C4-2B (cell line): ENCODE results near the gene SFXN5.

Experiments used
- H3K27ac ChIP-seq: fragments of 450-650 bp; 2 replicates; pipeline ENCODE4 v1.5.1; 2017
- CTCF ChIP-seq: fragments of 450-650 bp; conservative IDR thresholded peaks from 2 replicates; pipeline ENCODE4 v1.5.1; 2017; ENCODE audit warnings: mild to moderate bottlenecking
- ZFX ChIP-seq: fragments of 450-650 bp; IDR thresholded peaks from 2 replicates; pipeline ENCODE4 v1.6.1; 2017

The SFXN5 gene

GRCh38 chr2:72975017-72975416, 96.5 kb downstream of the SFXN5 start:
- TF ChIP-seq ZFX (no peak), CTCF (no peak)

DNA sequence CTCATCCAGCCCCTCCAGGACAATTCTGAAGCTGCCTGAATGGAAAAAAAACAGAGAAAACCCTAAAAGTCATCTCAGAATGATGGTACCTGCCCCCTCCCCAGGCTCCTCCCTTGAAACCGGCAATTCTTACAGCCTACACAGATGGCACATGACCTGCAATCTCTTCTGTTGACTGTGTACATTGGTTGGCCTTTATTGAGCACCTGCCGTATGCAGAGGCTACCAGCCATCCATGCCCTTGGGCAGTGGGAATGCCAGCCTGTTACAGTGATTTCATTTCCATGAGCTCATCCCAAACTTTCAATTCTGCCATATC, 97.1 kb downstream of the SFXN5 start:
- H3K27ac ChIP-seq, result no peak overlapping the region
- TF ChIP-seq ZFX, result no peak
- no peak for TF ChIP-seq CTCF

More at GRCh38 chr2:72975017-72975416, 96.5 kb downstream of the SFXN5 start:
- no peak overlapping the region for H3K27ac ChIP-seq

GRCh38 chr2:72973566-72974435, 97.7 kb downstream of the SFXN5 start:
- TF ChIP-seq CTCF (peak; percentile 76), ZFX (no peak)
- H3K27ac ChIP-seq, result no peak overlapping the region

DNA sequence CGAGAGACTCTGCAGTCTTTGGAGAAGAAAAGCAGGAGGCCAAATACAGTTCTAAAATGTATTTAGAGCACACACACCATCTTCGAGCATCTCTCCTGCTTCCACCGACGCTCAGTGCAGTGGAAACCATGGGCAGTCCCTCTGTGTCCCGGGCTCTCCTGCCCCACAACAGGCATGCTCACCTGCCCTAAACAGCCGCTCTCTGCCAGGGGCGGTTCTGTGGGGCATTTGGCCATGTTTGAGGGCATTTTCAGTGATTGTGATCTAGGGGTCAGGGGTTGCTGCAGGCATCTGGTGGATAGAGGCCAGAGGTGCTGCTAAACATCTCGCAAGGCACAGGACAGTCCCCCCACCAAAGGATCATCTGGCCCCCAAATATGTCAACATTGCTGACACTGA, 98.4 kb downstream of the SFXN5 start:
- TF ChIP-seq ZFX, result no peak
- no peak for TF ChIP-seq CTCF
- no peak overlapping the region for H3K27ac ChIP-seq

- H3K27ac ChIP-seq, result no peak overlapping the region
- TF ChIP-seq CTCF (no peak), ZFX (no peak)
Observed at GRCh38 chr2:72972352-72973136, 99.0 kb downstream of the SFXN5 start.

DNA sequence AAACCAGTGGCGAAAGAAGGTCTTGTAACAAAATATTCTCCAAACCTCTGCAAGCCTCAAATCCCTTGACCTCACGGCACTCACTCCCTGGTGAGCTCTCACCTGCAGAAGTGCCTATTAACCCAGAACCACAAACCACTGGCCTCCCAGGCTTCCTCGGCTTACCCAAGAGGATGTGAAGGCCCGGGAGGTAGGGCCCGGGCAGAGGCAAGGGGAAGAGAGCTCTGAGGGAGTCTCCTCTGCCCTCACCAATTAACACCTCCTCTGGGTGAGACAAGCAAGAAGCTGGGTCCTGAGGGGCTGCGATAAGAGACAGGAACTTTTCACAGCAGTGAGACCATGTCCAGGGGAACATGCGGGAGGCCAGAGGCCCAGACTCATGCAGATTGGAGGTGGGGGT, 100.5 kb downstream of the SFXN5 start:
- TF ChIP-seq ZFX (no peak), CTCF (no peak)
- no peak overlapping the region for H3K27ac ChIP-seq

DNA sequence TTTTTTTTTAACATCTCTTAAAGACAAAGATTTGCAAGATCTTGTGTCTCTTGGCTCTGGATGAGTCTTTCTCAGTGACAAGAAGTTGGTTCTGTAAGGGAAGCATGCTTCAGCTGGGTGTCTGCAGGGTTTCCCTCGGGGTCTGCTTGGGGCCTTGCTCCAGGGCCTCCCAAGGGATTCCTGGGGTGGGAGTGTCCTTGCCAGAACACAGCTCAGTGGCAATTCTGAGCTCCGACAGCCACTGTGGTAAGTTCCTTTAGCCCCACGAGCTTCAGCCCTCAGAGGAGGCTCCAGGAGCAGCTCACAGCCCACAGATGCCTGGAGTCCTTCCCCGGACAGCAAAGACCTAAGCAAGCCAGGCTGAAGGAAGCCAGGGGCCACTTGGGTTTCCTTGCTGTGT, 101.8 kb downstream of the SFXN5 start:
- no peak overlapping the region for H3K27ac ChIP-seq
- TF ChIP-seq ZFX, result no peak
- no peak for TF ChIP-seq CTCF
